Lower leg skin (tissue), 3 donors: ENCODE measurements around the gene AP2A1.

Experiments
- POLR2A ChIP-seq, 2 donors: fragments of 450-650 bp; IDR thresholded peaks; one replicate each; pipeline ENCODE4 v1.6.1; 2016 to 2017; ENCODE audit warnings: antibody characterized with exemption in 2 of 2, mild to moderate bottlenecking in 1 of 2, moderate library complexity in 1 of 2
- TF ChIP-seq, protein P1 (sequence below), 3 donors: fragments of 450-650 bp; IDR thresholded peaks; one replicate each; pipeline ENCODE4 v1.5.1; 2016; ENCODE audit warnings: antibody characterized with exemption in 3 of 3, mild to moderate bottlenecking in 3 of 3, moderate library complexity in 2 of 3

DNA sequence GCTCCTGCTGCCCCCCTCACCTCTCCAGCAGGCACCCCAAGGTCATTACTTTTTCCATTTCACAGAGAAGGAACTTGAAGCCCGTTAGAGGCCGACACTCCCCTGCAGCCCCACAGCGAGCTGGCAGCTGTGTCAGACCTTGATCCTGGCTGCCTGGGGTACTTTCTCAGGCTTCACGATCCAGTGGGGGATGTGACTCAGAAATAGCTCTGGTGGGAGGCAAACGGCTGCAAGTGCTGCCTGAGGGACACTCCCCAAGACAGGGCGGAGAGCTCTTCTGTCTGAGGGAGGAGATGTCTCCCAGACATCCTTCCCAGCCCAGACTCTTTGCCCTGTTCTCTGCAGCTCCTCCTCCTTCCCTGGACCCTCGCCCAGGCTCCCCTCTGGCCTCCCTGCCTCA, 8.5 kb upstream of the AP2A1 start:
- TF ChIP-seq, protein P1, sequence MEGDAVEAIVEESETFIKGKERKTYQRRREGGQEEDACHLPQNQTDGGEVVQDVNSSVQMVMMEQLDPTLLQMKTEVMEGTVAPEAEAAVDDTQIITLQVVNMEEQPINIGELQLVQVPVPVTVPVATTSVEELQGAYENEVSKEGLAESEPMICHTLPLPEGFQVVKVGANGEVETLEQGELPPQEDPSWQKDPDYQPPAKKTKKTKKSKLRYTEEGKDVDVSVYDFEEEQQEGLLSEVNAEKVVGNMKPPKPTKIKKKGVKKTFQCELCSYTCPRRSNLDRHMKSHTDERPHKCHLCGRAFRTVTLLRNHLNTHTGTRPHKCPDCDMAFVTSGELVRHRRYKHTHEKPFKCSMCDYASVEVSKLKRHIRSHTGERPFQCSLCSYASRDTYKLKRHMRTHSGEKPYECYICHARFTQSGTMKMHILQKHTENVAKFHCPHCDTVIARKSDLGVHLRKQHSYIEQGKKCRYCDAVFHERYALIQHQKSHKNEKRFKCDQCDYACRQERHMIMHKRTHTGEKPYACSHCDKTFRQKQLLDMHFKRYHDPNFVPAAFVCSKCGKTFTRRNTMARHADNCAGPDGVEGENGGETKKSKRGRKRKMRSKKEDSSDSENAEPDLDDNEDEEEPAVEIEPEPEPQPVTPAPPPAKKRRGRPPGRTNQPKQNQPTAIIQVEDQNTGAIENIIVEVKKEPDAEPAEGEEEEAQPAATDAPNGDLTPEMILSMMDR (IDR thresholded peaks at IDR 0.05): no peak
- no peak for TF ChIP-seq POLR2A (IDR thresholded peaks at IDR 0.05)
